Lung (tissue), 12 donors: ENCODE data around the gene CAPZA1. TPM values are rescaled to one million over a fixed set of nuclear protein-coding genes. Genes with fewer than 3 reads are reported as not detected.

Experiments
- ATAC-seq: fragments of 200-7000 bp; cut with Tn5 transposase; one replicate; pipeline ENCODE4 v1.9.1; 2020; ENCODE audit warnings: moderate number of reproducible peaks; ENCODE audit not compliant: insufficient read depth, low FRiP score
- DNase-seq, 3 donors: peaks; one replicate each; pipeline ENCODE4 v3.0.0-alpha.2; 2013 to 2017
- H3K27ac ChIP-seq, 2 donors: one replicate each; pipeline ENCODE4 v1.5.1; 2013; ENCODE audit warnings: mild to moderate bottlenecking in 2 of 2, moderate library complexity in 2 of 2, control low read depth in 1 of 2, inconsistent platforms in 1 of 2, low read depth in 1 of 2, low read length in 1 of 2
- H3K27me3 ChIP-seq, 3 donors: one replicate each; pipeline ENCODE4 v1.5.1; 2013; ENCODE audit warnings: low read length in 2 of 3; ENCODE audit not compliant: control insufficient read depth in 3 of 3, insufficient read depth in 3 of 3
- H3K36me3 ChIP-seq, 4 donors: one replicate each; pipeline ENCODE4 v1.5.1; 2013; ENCODE audit warnings: low read length in 4 of 4, mild to moderate bottlenecking in 1 of 4, moderate library complexity in 1 of 4; ENCODE audit not compliant: control insufficient read depth in 4 of 4, insufficient read depth in 4 of 4
- H3K4me1 ChIP-seq, 5 donors: one replicate each; pipeline ENCODE4 v1.5.1; 2013; ENCODE audit warnings: low read length in 5 of 5, mild to moderate bottlenecking in 2 of 5, moderate library complexity in 1 of 5; ENCODE audit not compliant: control insufficient read depth in 5 of 5, insufficient read depth in 5 of 5
- H3K4me3 ChIP-seq: one replicate; pipeline ENCODE4 v1.5.1; 2013; ENCODE audit warnings: mild to moderate bottlenecking, control low read depth, moderate library complexity
- H3K9ac ChIP-seq, 2 donors: one replicate each; pipeline ENCODE4 v1.5.1; 2013; ENCODE audit warnings: low read length in 2 of 2, control low read depth in 1 of 2; ENCODE audit not compliant: insufficient read depth in 1 of 2
- H3K9me3 ChIP-seq, 4 donors: one replicate each; pipeline ENCODE4 v1.5.1; 2013; ENCODE audit warnings: low read length in 3 of 4, mild to moderate bottlenecking in 1 of 4, moderate library complexity in 1 of 4; ENCODE audit not compliant: control insufficient read depth in 4 of 4, insufficient read depth in 3 of 4
- WGBS, 2 donors: extraction: QIAGEN DNeasy Blood & Tissue Kit; methylation state at CpG; one replicate each; pipeline ENCODE4 v1.1.7; 2013; 5-methylcytosine and 5-hydroxymethylcytosine counted together
- polyA plus RNA-seq, 2 donors: library from polyadenylated mRNA; stranded (reverse); fragments of 200-250 nt; gene quantifications; one replicate each; pipeline ENCODE4 v1.2.1, GENCODE V29; 2013
- total RNA-seq, 2 donors: library from RNA; depleted of rRNA in 1 of 2; stranded (reverse); fragments of >200 nt in 1 of 2; gene quantifications; one replicate each; pipeline ENCODE4 v1.2.1, GENCODE V29; 2014 to 2021
- TF ChIP-seq, protein P1 (sequence below): IDR thresholded peaks from 2 replicates; pipeline ENCODE4 v1.5.1; 2012; ENCODE audit warnings: mild to moderate bottlenecking; ENCODE audit errors: control extremely low read depth, extremely low read depth
- donor health status: control.
- donor health status: control.
- donor health status: Bipolar disorder and iron deficiency.
- donor health status: healthy.
- donor health status: DM: yes; HTN: yes; CAD: no.

CAPZA1 gene
- total and polyA plus RNA-seq, 4 donors, result 72.3 to 167 (median 106) TPM

DNA sequence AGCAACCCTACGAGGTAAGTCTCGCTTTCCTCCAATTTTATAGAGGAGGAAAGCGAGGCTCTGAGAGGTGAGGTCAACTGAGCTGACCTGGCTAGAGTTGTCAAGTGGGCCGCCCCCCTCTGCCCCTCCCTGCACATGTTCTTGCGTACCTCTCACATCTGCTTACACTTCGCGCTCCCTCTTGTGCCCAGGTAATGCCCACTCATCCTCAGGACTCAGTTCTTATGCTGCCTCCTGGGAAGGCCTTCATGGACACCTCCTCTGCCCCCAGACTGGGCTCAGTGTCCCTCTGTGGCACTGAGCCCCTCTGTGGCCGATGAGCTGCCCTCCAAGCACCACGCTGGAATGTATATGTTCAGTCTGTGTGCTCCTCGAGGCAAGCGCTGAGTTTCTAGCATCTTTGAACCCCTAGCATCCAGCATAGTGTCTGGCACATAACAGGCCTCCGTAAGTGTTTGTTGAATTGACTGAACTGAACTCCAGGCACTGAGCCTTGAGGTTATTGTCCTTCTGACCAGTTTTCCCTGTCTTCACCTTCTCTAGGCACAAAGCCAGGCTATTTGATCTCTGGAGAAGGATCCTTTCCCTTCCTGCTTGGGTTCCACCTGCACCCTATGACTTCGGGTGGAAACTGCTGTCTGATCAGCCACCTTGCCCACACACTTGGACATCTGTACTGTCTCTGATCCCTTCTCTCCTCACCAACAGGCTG, 68.3 kb downstream of the CAPZA1 start:
- H3K4me1 ChIP-seq, result peaks cover 0 to 4% (median 0%) of the 10 kb centered on the region in 5 donors
- H3K9ac ChIP-seq, result no peak overlapping the region
- H3K4me3 ChIP-seq, result no peak overlapping the region
- no peak overlapping the region for H3K27ac ChIP-seq
- no peaks in the 10 kb centered on the region for H3K27me3 ChIP-seq
- 88 to 94% methylated on average over 13 of the region's 13 CpGs for WGBS, 2 donors
- peaks cover 0 to 22% (median 20%) of the 10 kb centered on the region in 4 donors for H3K36me3 ChIP-seq
- TF ChIP-seq, protein P1, sequence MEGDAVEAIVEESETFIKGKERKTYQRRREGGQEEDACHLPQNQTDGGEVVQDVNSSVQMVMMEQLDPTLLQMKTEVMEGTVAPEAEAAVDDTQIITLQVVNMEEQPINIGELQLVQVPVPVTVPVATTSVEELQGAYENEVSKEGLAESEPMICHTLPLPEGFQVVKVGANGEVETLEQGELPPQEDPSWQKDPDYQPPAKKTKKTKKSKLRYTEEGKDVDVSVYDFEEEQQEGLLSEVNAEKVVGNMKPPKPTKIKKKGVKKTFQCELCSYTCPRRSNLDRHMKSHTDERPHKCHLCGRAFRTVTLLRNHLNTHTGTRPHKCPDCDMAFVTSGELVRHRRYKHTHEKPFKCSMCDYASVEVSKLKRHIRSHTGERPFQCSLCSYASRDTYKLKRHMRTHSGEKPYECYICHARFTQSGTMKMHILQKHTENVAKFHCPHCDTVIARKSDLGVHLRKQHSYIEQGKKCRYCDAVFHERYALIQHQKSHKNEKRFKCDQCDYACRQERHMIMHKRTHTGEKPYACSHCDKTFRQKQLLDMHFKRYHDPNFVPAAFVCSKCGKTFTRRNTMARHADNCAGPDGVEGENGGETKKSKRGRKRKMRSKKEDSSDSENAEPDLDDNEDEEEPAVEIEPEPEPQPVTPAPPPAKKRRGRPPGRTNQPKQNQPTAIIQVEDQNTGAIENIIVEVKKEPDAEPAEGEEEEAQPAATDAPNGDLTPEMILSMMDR, result no peak
- ATAC-seq (no peak), DNase-seq (no peak)
- H3K9me3 ChIP-seq, result no peaks in the 10 kb centered on the region

DNA sequence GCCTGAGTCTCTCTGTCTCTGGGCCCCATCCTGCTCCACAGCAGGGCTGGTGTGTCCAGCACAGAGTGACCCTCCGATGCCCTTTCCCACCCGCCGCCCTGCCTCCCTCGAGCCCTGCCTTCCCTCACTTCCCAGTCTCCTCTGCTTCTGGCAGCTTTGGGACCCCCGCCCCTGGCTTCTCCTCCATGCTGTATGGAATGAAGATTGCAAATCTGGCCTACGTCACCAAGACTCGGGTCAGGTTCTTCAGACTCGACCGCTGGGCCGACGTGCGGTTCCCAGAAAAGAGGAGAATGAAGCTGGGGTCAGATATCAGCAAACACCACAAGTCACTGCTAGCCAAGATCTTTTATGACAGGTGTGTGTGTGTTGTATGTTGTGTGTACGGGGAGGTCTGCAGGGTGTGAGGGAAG, 69.2 kb downstream of the CAPZA1 start:
- H3K9me3 ChIP-seq, result no peaks in the 10 kb centered on the region
- no peaks in the 10 kb centered on the region for H3K27me3 ChIP-seq
- peaks cover 0 to 25% (median 22%) of the 10 kb centered on the region in 4 donors for H3K36me3 ChIP-seq
- no peak overlapping the region for H3K27ac ChIP-seq
- DNase-seq, result peak in 2 of 3 donors; percentile 10 to 35
- TF ChIP-seq, protein P1, result no peak
- no peak for ATAC-seq
- WGBS, 2 donors, result 86 to 88% methylated on average over 13 of the region's 13 CpGs
- no peak overlapping the region for H3K4me3 ChIP-seq
- H3K4me1 ChIP-seq, result peaks cover 0 to 4% (median 0%) of the 10 kb centered on the region in 5 donors
- H3K9ac ChIP-seq, result no peak overlapping the region

DNA sequence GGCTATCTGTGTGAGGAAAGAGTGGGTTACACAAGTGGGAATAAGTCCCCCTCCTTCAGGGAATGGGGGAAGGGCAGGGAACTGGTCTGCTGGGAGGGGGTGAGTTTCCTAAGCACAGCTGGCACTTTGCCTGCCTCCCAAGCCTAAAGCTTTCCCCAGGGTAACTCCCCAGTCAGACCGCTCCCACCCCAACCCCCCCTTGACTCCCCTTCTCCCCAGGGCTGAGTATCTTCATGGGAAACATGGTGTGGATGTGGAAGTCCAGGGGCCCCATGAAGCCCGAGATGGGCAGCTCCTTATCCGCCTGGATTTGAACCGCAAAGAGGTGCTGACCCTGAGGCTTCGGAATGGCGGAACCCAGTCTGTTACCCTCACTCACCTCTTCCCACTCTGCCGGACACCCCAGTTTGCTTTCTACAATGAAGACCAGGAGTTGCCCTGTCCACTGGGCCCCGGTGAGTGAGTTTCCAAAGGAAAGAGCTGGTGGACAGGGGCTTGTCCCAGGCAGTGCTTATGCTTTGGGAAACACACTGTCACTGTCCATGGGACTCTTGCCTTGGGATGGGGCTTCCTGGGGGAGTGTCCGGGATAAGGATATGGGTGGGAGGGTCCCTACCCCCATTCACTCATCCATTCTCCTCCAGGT, 69.7 kb downstream of the CAPZA1 start:
- peaks cover 0 to 30% (median 22%) of the 10 kb centered on the region in 4 donors for H3K36me3 ChIP-seq
- ATAC-seq (no peak), DNase-seq (no peak)
- 94 to 97% methylated on average over 9 of the region's 9 CpGs for WGBS, 2 donors
- no peaks in the 10 kb centered on the region for H3K9me3 ChIP-seq
- H3K27me3 ChIP-seq, result no peaks in the 10 kb centered on the region
- H3K9ac ChIP-seq, result no peak overlapping the region
- H3K4me3 ChIP-seq, result no peak overlapping the region
- peaks cover 0 to 4% (median 0%) of the 10 kb centered on the region in 5 donors for H3K4me1 ChIP-seq
- TF ChIP-seq, protein P1, result no peak
- H3K27ac ChIP-seq, result no peak overlapping the region
